Activated CD4-positive, alpha-beta T cell treated with anti-CD3 and anti-CD28 coated beads for 4 hours (primary cell): ENCODE measurements around the gene AGPAT4.

Experiments used
- DNase-seq, 2 donors: peaks; one replicate each; pipeline ENCODE4 v3.0.0-alpha.2; 2020

AGPAT4 gene

GRCh38 chr6:161105408-161105807, 168.5 kb downstream of the AGPAT4 start:
- DNase-seq = no peak

- DNase-seq = no peak
Observed at GRCh38 chr6:161104966-161105365, 168.9 kb downstream of the AGPAT4 start.

GRCh38 chr6:161103475-161103874, 170.4 kb downstream of the AGPAT4 start:
- DNase-seq = no peak

GRCh38 chr6:161101517-161101916, 172.3 kb downstream of the AGPAT4 start:
- DNase-seq = no peak

GRCh38 chr6:161100072-161100471, 173.8 kb downstream of the AGPAT4 start:
- DNase-seq = no peak

- DNase-seq = no peak
Observed at GRCh38 chr6:161095916-161096315, 177.9 kb downstream of the AGPAT4 start.

GRCh38 chr6:161094955-161095354, 178.9 kb downstream of the AGPAT4 start:
- no peak for DNase-seq

GRCh38 chr6:161091972-161092701, 181.7 kb downstream of the AGPAT4 start:
- no peak for DNase-seq

- no peak for DNase-seq
Observed at GRCh38 chr6:161091151-161091550, 182.7 kb downstream of the AGPAT4 start.

GRCh38 chr6:161088676-161089328, 185.1 kb downstream of the AGPAT4 start:
- no peak for DNase-seq

- no peak for DNase-seq
Observed at GRCh38 chr6:161085246-161085645, 188.6 kb downstream of the AGPAT4 start.

GRCh38 chr6:161082215-161082614, 191.6 kb downstream of the AGPAT4 start:
- no peak for DNase-seq

- DNase-seq = peak in 1 of 2 donors; percentile 24
Observed at GRCh38 chr6:161080263-161080970, 193.4 kb downstream of the AGPAT4 start.
